GM12874 (cell line): ENCODE data around the gene IVL.

Experiments used
- TF ChIP-seq, protein P1 (sequence below): IDR thresholded peaks from 2 replicates; pipeline ENCODE4 v1.5.1; 2011; ENCODE audit warnings: low read depth, mild to moderate bottlenecking, control low read depth, low read length, moderate library complexity; ENCODE audit not compliant: insufficient read depth

The IVL gene

DNA sequence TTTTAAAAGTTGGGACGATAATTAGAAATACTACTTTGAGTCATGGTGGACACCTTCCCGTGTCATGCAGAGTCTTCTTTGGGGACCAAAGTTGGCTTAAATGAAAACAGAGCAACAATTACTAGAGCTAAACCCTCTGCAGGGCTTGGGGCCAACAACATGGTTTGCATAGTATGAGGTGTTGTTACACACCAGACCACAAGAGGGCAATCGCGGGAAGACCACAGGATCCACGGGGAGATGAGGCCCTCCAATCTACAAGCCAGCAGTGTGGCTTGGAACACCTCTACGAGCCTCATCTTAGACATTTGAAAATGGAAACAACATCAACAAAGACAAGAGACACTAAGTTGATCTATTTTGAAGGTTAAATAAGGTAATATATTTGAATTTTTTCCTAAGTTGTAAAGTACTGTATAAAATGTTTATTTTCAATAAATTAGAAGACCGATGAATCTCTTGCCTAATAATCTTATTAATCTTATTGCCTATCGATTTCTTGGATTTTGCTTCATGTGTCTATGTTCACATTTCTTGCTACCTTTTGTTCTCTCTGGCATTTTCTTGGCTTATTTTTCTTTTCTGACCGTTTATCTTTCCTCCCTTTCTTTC, 38.4 kb upstream of the IVL start:
- TF ChIP-seq, protein P1, sequence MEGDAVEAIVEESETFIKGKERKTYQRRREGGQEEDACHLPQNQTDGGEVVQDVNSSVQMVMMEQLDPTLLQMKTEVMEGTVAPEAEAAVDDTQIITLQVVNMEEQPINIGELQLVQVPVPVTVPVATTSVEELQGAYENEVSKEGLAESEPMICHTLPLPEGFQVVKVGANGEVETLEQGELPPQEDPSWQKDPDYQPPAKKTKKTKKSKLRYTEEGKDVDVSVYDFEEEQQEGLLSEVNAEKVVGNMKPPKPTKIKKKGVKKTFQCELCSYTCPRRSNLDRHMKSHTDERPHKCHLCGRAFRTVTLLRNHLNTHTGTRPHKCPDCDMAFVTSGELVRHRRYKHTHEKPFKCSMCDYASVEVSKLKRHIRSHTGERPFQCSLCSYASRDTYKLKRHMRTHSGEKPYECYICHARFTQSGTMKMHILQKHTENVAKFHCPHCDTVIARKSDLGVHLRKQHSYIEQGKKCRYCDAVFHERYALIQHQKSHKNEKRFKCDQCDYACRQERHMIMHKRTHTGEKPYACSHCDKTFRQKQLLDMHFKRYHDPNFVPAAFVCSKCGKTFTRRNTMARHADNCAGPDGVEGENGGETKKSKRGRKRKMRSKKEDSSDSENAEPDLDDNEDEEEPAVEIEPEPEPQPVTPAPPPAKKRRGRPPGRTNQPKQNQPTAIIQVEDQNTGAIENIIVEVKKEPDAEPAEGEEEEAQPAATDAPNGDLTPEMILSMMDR = peak; percentile 82

DNA sequence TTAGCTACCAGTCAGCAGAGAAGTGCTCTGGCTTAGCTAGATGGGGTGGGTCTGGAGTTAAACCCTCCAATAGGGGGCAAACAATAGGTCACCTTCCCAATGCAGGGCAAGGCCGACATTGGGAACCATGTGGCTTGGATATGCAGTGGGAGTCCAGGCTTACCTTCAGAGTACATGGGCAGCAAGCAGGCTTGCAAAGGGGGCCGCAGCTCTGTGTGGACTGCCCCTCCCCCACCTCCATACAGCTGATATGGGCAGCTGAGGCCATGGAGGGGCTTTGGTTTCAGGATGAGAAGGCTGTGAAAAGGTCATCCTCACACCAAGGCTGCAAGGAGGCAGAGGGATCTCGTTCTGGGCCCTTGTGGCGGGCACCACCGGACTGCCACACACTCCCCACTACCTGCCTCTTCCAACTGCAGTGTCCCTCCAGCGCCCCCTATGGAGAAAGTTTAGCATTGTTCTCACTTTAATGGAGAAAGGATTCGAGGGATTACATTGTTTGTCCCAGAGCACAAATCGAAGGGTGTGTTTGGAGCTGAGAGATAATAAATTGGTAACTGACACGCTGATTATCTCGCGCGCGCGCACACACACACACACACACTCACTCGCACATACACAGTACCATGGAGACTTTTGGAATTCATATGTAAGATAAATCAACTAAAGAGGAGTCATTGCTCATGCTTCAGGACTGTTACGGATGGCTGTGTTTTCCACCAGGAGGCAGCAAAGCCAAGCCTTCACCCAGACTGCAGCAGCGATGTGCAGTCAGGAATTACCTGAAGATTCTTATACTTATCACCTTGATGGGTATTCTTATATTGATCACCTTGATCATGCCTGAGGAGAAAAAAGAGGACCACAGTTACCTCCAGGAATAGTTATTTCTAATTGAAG, 37.3 kb upstream of the IVL start:
- TF ChIP-seq, protein P1 = peak; percentile 49

DNA sequence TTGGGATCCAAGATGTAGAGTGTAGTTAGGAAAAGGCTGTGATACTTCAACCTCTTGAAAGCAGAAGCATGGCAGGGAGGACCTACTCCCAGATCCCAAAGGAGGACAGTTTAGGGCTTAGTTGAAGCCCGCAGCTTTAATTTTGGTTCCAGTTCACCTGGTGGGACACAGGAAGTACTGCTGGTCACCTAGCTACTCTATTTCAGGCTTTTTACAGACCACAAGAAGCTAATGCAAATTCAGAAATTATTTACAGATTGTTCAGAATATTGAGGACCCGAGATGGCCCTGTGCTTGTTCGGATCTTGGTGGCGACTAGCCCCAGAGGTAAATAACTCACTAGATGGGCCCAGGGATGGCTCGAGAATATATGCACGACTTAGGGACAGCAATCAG, 36.6 kb upstream of the IVL start:
- TF ChIP-seq, protein P1 = no peak

DNA sequence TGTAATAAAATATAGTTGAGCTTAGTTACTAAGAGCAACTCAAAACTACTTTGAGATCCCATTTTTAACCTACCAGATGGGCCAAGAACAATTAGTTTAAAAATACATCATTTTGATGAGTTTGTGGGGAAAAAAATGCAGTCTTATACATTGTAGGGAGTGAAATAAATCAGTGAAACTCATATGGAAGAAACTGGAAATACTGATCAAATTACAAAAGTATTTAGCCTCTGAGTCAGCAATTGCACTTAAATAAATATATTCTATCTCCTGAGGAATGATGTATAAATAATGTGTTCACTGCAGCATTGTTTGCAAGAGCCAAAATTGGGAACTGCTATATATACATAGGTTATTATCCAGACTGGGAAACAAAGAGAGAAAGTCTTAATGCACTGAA, 34.9 kb upstream of the IVL start:
- TF ChIP-seq, protein P1 = no peak

DNA sequence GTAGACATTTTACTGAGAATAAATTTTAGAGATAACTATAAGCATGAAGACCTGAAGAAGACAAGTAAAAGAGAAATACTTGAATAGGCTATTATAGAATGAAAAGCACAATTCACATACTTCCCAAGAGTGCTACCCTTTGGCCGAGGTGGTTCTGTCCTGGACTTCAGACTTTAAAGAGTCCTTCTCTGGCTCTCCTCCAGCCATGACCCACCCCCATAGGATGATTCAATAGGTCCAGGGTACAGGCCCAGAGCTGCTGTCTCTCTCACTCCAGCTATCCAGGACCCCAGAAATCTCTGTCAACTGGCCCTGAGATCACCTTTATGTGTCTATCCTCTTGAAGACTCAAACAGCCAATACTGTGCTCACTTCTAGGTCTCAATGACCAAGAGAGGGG, 31.5 kb upstream of the IVL start:
- TF ChIP-seq, protein P1 = no peak

DNA sequence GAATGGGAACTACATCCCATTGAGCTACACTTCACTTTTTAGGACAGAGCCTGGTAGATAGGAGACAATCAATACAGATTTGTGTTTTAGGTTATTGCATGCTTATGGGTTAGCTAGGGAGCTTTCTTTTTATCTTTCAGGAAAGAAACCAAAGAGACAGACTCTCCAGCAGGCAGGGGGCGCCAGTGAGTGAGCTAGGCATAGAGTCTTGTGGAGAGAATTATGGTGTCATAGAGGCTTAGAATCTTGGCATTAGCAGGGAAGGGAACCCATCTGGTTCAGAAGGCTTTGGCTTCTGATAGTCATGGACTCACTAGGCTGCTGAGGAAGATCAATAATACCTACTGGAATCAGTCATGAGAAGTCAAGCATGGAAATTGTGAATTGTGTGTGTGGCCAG, 30.3 kb upstream of the IVL start, which contains the start of gene SMCP:
Gene SMCP, plus strand, starts transcription at position 281 of the 400 bp plus-strand sequence. CDS start 6,101 bp downstream, outside the sequence.
- TF ChIP-seq, protein P1 = peak; percentile 47; the same call in 1 of the 2 replicates

DNA sequence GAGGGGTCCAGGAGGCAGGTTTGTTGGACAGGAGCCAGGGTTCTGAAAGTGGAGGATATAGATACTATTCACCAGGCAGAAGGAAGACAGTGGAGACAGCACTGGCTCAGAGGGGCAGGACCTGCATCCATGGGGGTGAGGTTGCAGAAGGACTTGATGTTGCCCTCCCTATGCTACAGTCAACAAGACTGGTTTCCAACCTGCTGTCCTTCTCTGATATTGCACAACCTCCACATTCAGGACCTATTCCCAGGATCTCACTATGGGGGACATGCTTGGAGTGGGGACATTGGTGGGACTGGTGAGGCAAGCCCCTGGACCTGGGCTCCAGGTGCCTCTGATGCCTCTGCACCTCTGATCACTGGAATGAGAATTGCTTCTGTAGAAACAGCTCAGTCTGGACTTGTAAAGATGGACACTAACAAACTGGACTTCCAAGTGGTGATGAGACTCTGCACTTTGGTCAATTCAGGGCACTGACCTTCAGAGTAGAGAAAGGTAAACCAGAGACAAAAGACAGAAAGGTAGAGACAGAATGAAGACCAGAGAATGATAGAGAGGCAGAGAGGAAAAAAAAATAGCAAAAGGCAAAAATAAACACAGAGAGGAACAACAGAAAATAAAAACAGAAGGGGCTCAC, 28.7 kb upstream of the IVL start:
- TF ChIP-seq, protein P1 = no peak
